Gastrocnemius medialis (tissue), 4 donors: ENCODE measurements around the gene MROH2A.

Source experiments
- POLR2A ChIP-seq, 2 donors: fragments of 450-650 bp; IDR thresholded peaks; one replicate each; pipeline ENCODE4 v1.6.1; 2017; ENCODE audit warnings: antibody characterized with exemption in 2 of 2, mild to moderate bottlenecking in 2 of 2, moderate library complexity in 2 of 2
- TF ChIP-seq, protein P1 (sequence below), 5 experiments: fragments of 450-650 bp in 3 of 5; fragments of 200-600 bp in 2 of 5; sonication (generic) in 2 of 5; IDR thresholded peaks in 4 of 5; conservative IDR thresholded peaks in 1 of 5; 1 replicate in 4 of 5; 2 replicates in 1 of 5; pipeline ENCODE4 v1.5.1; 2016 to 2019; ENCODE audit warnings: antibody characterized with exemption in 5 of 5, mild to moderate bottlenecking in 3 of 5, moderate library complexity in 3 of 5

- TF ChIP-seq, protein P1, sequence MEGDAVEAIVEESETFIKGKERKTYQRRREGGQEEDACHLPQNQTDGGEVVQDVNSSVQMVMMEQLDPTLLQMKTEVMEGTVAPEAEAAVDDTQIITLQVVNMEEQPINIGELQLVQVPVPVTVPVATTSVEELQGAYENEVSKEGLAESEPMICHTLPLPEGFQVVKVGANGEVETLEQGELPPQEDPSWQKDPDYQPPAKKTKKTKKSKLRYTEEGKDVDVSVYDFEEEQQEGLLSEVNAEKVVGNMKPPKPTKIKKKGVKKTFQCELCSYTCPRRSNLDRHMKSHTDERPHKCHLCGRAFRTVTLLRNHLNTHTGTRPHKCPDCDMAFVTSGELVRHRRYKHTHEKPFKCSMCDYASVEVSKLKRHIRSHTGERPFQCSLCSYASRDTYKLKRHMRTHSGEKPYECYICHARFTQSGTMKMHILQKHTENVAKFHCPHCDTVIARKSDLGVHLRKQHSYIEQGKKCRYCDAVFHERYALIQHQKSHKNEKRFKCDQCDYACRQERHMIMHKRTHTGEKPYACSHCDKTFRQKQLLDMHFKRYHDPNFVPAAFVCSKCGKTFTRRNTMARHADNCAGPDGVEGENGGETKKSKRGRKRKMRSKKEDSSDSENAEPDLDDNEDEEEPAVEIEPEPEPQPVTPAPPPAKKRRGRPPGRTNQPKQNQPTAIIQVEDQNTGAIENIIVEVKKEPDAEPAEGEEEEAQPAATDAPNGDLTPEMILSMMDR (IDR thresholded peaks at IDR 0.05 in 4 of 5, conservative IDR thresholded peaks at IDR 0.05 in 1 of 5): no peak
- TF ChIP-seq POLR2A (IDR thresholded peaks at IDR 0.05): no peak
These were observed 38.6 kb downstream of the MROH2A start for GRCh38 chr2:233816771-233817170.
